HUES48 (cell line): ENCODE results near the gene ALPL.
A peak's percentile ranks its signal among the peaks of the same experiment; 100 is the strongest.
"Not testable (repeated sequence)": the region's sequence is repeated elsewhere in the genome, so short reads cannot be mapped to it uniquely, and the experiment has no call there.

ENCODE experiments used
- H3K27ac ChIP-seq: one replicate; pipeline ENCODE4 v1.7.0; 2013; ENCODE audit warnings: low read depth, low read length, inconsistent platforms
- H3K27me3 ChIP-seq: 2 replicates; pipeline ENCODE4 v1.6.1; 2013; ENCODE audit warnings: mild to moderate bottlenecking, low read length; ENCODE audit not compliant: control insufficient read depth, insufficient read depth
- H3K36me3 ChIP-seq: 2 replicates; pipeline ENCODE4 v1.6.1; 2013; ENCODE audit warnings: low read length; ENCODE audit not compliant: control insufficient read depth, insufficient read depth
- H3K4me1 ChIP-seq: 2 replicates; pipeline ENCODE4 v1.6.1; 2013; ENCODE audit warnings: mild to moderate bottlenecking, low read length; ENCODE audit not compliant: control insufficient read depth, insufficient read depth
- H3K4me3 ChIP-seq: 2 replicates; pipeline ENCODE4 v1.5.1; 2013; ENCODE audit warnings: mild to moderate bottlenecking, low read depth, low read length
- H3K9ac ChIP-seq: 2 replicates; pipeline ENCODE4 v1.6.1; 2013; ENCODE audit warnings: mild to moderate bottlenecking, low read depth, low read length, moderate library complexity
- H3K9me3 ChIP-seq: 2 replicates; pipeline ENCODE4 v1.6.1; 2013; ENCODE audit warnings: low read length; ENCODE audit not compliant: control insufficient read depth, insufficient read depth

Gene ALPL

GRCh38 chr1:21509351-21510112 is at the start of gene ALPL:
ALPL (plus strand) TSS chr1:21509423; CDS start chr1:21554082, 44,659 bp downstream.
- Histone ChIP-seq H3K27me3 (peaks cover 13% of the 10 kb centered on the region), H3K4me3 (peak within 1 kb of the TSS; percentile 89), H3K9ac (peak within 1 kb of the TSS; percentile 47), H3K36me3 (peaks cover 11% of the 10 kb centered on the region; the same call in 1 of the 2 replicates), H3K27ac (peak within 1 kb of the TSS; percentile 88), H3K4me1 (peaks cover 23% of the 10 kb centered on the region), H3K9me3 (no peaks in the 10 kb centered on the region)

DNA sequence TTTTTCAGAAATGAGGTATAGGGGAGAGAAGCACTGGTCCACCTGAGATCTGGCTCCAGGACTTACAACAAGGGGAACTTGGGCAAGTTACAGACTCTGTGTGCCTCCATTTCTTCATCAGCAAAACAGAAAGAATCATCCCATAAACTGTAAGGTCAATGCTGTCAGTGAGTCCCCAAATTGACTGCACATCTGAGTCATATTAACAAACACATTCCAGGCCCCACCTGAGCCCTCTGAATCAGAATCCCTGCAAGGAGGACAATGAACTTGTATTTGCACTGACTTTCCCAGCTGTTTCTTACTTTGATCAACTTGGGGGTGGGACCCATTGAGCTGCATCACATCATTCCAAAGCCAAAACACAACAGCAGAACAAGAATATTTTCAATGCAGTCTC is 44.1 kb upstream of the ALPL start:
- H3K27me3 ChIP-seq, H3K4me3 ChIP-seq, H3K36me3 ChIP-seq, H3K27ac ChIP-seq, H3K4me1 ChIP-seq, H3K9me3 ChIP-seq, H3K9ac ChIP-seq: not testable (repeated sequence)

DNA sequence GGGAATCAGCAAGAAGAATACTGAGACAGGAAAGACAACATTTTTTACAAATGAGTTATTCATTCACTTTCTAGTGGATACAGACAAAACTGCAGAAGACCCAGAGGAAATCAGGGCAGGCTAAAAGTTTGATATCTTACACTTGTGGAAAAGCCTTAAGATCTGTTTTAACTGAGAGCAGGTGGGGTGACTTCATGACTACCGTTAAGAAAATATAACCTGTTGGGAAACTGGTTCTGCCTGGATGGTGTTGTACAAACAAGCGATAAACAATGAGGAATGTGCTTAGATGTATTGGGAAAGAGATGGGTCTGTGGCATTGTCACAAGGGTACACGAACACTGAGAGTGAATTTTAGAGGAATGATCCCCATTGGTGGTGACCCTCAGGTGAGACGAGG is 41.3 kb upstream of the ALPL start:
- not testable (repeated sequence) for H3K27me3 ChIP-seq, H3K36me3 ChIP-seq, H3K9me3 ChIP-seq, H3K9ac ChIP-seq, H3K4me1 ChIP-seq
- Histone ChIP-seq H3K27ac (peak overlapping the region; percentile 26), H3K4me3 (peak overlapping the region; percentile 36; the same call in 1 of the 2 replicates)

GRCh38 chr1:21468599-21468998 is 40.6 kb upstream of the ALPL start:
- no peaks in the 10 kb centered on the region for H3K27me3 ChIP-seq
- no peaks in the 10 kb centered on the region for H3K9me3 ChIP-seq
- no peak overlapping the region for H3K9ac ChIP-seq
- H3K4me3 ChIP-seq: no peak overlapping the region
- peak overlapping the region; percentile 26 for H3K27ac ChIP-seq
- no peaks in the 10 kb centered on the region for H3K36me3 ChIP-seq
- peaks cover 9% of the 10 kb centered on the region for H3K4me1 ChIP-seq

- Histone ChIP-seq H3K27me3 (no peaks in the 10 kb centered on the region), H3K36me3 (no peaks in the 10 kb centered on the region), H3K9me3 (no peaks in the 10 kb centered on the region), H3K4me3 (no peak overlapping the region), H3K4me1 (peaks cover 9% of the 10 kb centered on the region), H3K9ac (no peak overlapping the region), H3K27ac (no peak overlapping the region)
Measured at GRCh38 chr1:21469581-21469980, 39.6 kb upstream of the ALPL start.

GRCh38 chr1:21472861-21473260 is 36.4 kb upstream of the ALPL start:
- Histone ChIP-seq H3K36me3 (no peaks in the 10 kb centered on the region), H3K9ac (no peak overlapping the region), H3K9me3 (no peaks in the 10 kb centered on the region), H3K27me3 (no peaks in the 10 kb centered on the region), H3K4me1 (peaks cover 9% of the 10 kb centered on the region), H3K27ac (no peak overlapping the region), H3K4me3 (no peak overlapping the region)

DNA sequence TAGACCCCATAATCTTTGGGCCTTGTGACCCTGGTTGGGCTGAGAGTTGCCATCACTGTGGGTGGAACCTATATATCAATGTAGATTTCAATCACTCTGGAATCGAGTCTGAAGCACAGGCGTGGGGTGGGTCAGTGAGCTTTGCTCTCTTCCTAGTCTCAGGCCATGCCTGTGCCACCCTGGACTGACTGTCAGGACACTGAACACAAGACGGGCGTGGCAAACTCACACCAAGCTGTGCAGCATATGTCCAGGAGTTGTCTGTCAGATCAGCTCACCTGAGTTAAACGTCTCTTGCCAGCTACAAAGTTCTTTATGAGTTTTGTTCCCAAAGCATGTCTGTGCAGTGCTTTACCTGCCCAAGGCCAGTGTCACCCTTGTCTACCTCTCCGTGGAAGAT is 30.9 kb upstream of the ALPL start:
- Histone ChIP-seq H3K9ac (no peak overlapping the region), H3K27ac (no peak overlapping the region), H3K27me3 (no peaks in the 10 kb centered on the region), H3K4me3 (no peak overlapping the region), H3K36me3 (peaks cover 2% of the 10 kb centered on the region; the same call in 1 of the 2 replicates), H3K4me1 (no peaks in the 10 kb centered on the region), H3K9me3 (no peaks in the 10 kb centered on the region)

- H3K27me3 ChIP-seq, H3K4me1 ChIP-seq, H3K4me3 ChIP-seq, H3K9ac ChIP-seq, H3K27ac ChIP-seq, H3K36me3 ChIP-seq, H3K9me3 ChIP-seq: not testable (repeated sequence)
Measured at GRCh38 chr1:21483881-21484280, 25.3 kb upstream of the ALPL start.

DNA sequence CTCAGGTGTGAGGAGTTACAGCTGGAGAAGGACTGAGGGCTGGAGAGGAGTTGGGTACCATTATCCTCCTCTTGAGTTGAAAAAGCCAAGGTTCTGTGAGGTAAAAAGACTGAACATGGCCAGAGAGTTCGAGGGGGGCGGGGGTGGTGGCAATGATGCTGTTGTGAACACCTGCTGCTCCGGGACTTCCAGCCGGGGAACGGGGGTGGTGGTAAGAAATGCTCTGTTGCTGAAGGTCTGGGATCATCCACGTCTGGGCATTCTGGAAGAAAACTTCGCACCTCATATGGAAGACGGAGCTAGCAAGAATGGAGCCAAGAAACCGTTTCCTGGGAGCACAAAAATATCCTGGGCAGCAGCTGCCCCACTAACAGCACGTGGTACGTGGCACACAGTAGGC is 20.1 kb upstream of the ALPL start:
- H3K9ac ChIP-seq: no peak overlapping the region
- H3K9me3 ChIP-seq: peaks cover 12% of the 10 kb centered on the region
- no peak overlapping the region for H3K4me3 ChIP-seq
- no peaks in the 10 kb centered on the region for H3K36me3 ChIP-seq
- no peak overlapping the region for H3K27ac ChIP-seq
- H3K4me1 ChIP-seq: peaks cover 6% of the 10 kb centered on the region; the same call in 1 of the 2 replicates
- H3K27me3 ChIP-seq: no peaks in the 10 kb centered on the region

DNA sequence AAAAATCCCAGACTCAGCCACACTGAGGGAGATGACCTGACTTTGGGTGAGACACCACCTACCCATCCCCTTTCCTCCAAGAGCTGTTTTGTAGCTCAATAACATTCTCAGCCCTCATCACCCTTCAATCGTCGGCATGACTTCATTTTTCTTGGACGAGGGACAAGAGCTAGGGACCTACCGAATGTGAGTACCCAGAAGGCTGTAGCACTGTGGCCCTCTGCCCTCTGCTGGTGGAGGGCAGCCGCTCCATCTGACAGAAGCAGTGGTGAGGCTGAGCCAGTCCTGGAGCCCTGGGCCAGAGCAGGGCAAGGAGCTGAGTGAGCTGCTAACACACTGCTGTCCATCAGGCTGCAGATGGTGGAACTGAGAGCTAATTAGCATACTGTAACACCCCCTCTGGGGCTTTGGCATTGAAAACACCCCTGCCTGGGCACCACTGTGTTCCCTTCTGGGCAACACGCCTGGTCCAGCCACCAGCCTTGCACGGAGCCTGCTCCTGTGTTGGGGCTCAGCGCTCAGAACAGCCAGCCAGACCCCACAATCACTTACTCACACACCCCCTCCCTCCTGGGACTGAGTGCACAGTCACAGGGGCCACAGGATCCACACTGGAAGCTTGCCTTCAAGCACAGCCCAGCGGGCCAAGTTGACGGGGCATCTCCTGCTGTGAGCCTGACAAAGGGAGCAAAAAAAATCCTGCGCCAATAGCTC is 18.3 kb upstream of the ALPL start:
- Histone ChIP-seq H3K9ac (no peak overlapping the region), H3K9me3 (peaks cover 12% of the 10 kb centered on the region), H3K36me3 (no peaks in the 10 kb centered on the region), H3K27ac (no peak overlapping the region), H3K4me1 (peaks cover 6% of the 10 kb centered on the region; the same call in 1 of the 2 replicates), H3K27me3 (no peaks in the 10 kb centered on the region), H3K4me3 (no peak overlapping the region)
